ENCODE results near the gene PACRG. TPM values are rescaled to one million over a fixed set of nuclear protein-coding genes. Genes with fewer than 3 reads are reported as not detected.

The PACRG gene
- total RNA-seq, 1 donor from 2014 or later: under 0.01 TPM

- no peak overlapping the region for H3K4me3 ChIP-seq (ENCODE audit: low read depth, low read length)
- H3K36me3 ChIP-seq (ENCODE audit: control insufficient read depth, insufficient read depth, low read length): no peaks in the 10 kb centered on the region
- no peaks in the 10 kb centered on the region for H3K27me3 ChIP-seq (ENCODE audit: control insufficient read depth, insufficient read depth, low read length)
- DNase-seq (ENCODE audit: low read depth) (no peak), FAIRE-seq (no peak)
- TF ChIP-seq CTCF (IDR thresholded peaks at IDR 0.05; ENCODE audit: insufficient read depth, low read length, severe bottlenecking): no peak
These were observed 481.2 kb downstream of the PACRG start for GRCh38 chr6:163209005-163209404.

GRCh38 chr6:163212123-163212522 is 484.3 kb downstream of the PACRG start:
- no peak overlapping the region for H3K4me3 ChIP-seq (ENCODE audit: low read depth, low read length)
- TF ChIP-seq CTCF (IDR thresholded peaks at IDR 0.05; ENCODE audit: insufficient read depth, low read length, severe bottlenecking): no peak
- DNase-seq (ENCODE audit: low read depth) (no peak), FAIRE-seq (no peak)
- no peaks in the 10 kb centered on the region for H3K27me3 ChIP-seq (ENCODE audit: control insufficient read depth, insufficient read depth, low read length)
- H3K36me3 ChIP-seq (ENCODE audit: control insufficient read depth, insufficient read depth, low read length): no peaks in the 10 kb centered on the region

- FAIRE-seq (no peak), DNase-seq (ENCODE audit: low read depth) (no peak)
- no peaks in the 10 kb centered on the region for H3K36me3 ChIP-seq (ENCODE audit: control insufficient read depth, insufficient read depth, low read length)
- H3K27me3 ChIP-seq (ENCODE audit: control insufficient read depth, insufficient read depth, low read length): no peaks in the 10 kb centered on the region
- TF ChIP-seq CTCF (IDR thresholded peaks at IDR 0.05; ENCODE audit: insufficient read depth, low read length, severe bottlenecking): no peak
- H3K4me3 ChIP-seq (ENCODE audit: low read depth, low read length): no peak overlapping the region
These were observed 486.5 kb downstream of the PACRG start for GRCh38 chr6:163214259-163214658.

- no peaks in the 10 kb centered on the region for H3K36me3 ChIP-seq (ENCODE audit: control insufficient read depth, insufficient read depth, low read length)
- no peaks in the 10 kb centered on the region for H3K27me3 ChIP-seq (ENCODE audit: control insufficient read depth, insufficient read depth, low read length)
- TF ChIP-seq CTCF (IDR thresholded peaks at IDR 0.05; ENCODE audit: insufficient read depth, low read length, severe bottlenecking): no peak
- H3K4me3 ChIP-seq (ENCODE audit: low read depth, low read length): no peak overlapping the region
- FAIRE-seq: no peak
- no peak for DNase-seq (ENCODE audit: low read depth)
These were observed 490.7 kb downstream of the PACRG start for GRCh38 chr6:163218361-163218894.

- Histone ChIP-seq H3K4me3 (ENCODE audit: low read depth, low read length) (no peak overlapping the region), H3K27me3 (ENCODE audit: control insufficient read depth, insufficient read depth, low read length) (no peaks in the 10 kb centered on the region), H3K36me3 (ENCODE audit: control insufficient read depth, insufficient read depth, low read length) (no peaks in the 10 kb centered on the region)
- DNase-seq (ENCODE audit: low read depth) (peak; percentile 4), FAIRE-seq (no peak)
- no peak for TF ChIP-seq CTCF (IDR thresholded peaks at IDR 0.05; ENCODE audit: insufficient read depth, low read length, severe bottlenecking)
These were observed 498.5 kb downstream of the PACRG start for GRCh38 chr6:163226181-163226835.
